GM12878 (cell line): ENCODE measurements around the gene SPAG16. TPM values are rescaled to one million over a fixed set of nuclear protein-coding genes. Genes with fewer than 3 reads are reported as not detected.
"Not testable (repeated sequence)": the region's sequence is repeated elsewhere in the genome, so short reads cannot be mapped to it uniquely, and the experiment has no call there.

Experiments
- ATAC-seq: fragments of 200-7000 bp; cut with Tn5 transposase; 3 replicates; pipeline ENCODE4 v1.9.1; 2020; ENCODE audit warnings: mild to moderate bottlenecking, moderate library complexity
- BruUV-seq: library from RNA; stranded (reverse); fragments of 400-500 nt; replicated peaks from 2 replicates; lab custom pipeline; 2021; lab: Mats Ljungman, UMichigan
- CTCF ChIA-PET: fragments of 300-600 bp; sonication (Branson Sonifier 250); formaldehyde crosslinking; extraction: SDS; loops from one replicate; lab custom pipeline; 2021; ENCODE audit warnings: inconsistent platforms; lab: Yijun Ruan, JAX
- POLR2A ChIA-PET: fragments of 350-600 bp; formaldehyde crosslinking; extraction: SDS; loops from one replicate; lab custom pipeline; 2021; ENCODE audit warnings: inconsistent platforms; lab: Charles Lee
- RAD21 ChIA-PET: fragments of 300-600 bp; sonication (Branson Sonifier 250); formaldehyde crosslinking; loops from one replicate; lab custom pipeline; 2023; ENCODE audit warnings: antibody characterized with exemption; ENCODE audit not compliant: unreplicated experiment; lab: Charles Lee
- SMC1A ChIA-PET: fragments of 300-600 bp; sonication (Branson Sonifier 250); formaldehyde crosslinking; loops from one replicate; lab custom pipeline; 2023; ENCODE audit not compliant: unreplicated experiment, uncharacterized antibody; lab: Charles Lee
- DNase-seq: peaks from one replicate; pipeline ENCODE4 v3.0.0-alpha.2; 2011; ENCODE audit warnings: low read depth, low spot score
- FAIRE-seq: peaks from 3 replicates; lab custom pipeline; 2011; peaks lifted over from hg19 to GRCh38; lab: Jason Lieb, UNC
- H2AFZ ChIP-seq: 2 replicates; pipeline ENCODE4 v1.6.0; 2011; ENCODE audit warnings: low read depth, low read length, control low read depth; ENCODE audit not compliant: control insufficient read depth
- H3K27ac ChIP-seq: 2 replicates; pipeline ENCODE4 v1.5.1; 2011; ENCODE audit warnings: control low read depth; ENCODE audit not compliant: control insufficient read depth, insufficient read depth
- H3K27me3 ChIP-seq, 2 experiments: replicated peaks in 1 of 2; 2 replicates each; pipeline versions ENCODE4 v1.6.0 to v1.6.1; 2011; ENCODE audit warnings: low read length in 1 of 2; ENCODE audit not compliant: control insufficient read depth in 2 of 2, insufficient read depth in 2 of 2
- H3K36me3 ChIP-seq, 2 experiments: 2 replicates each; pipeline ENCODE4 v1.5.1; 2011; ENCODE audit warnings: low read length in 1 of 2; ENCODE audit not compliant: control insufficient read depth in 2 of 2, insufficient read depth in 2 of 2
- H3K4me1 ChIP-seq: 2 replicates; pipeline ENCODE4 v1.6.1; 2011; ENCODE audit warnings: mild to moderate bottlenecking, low read length, moderate library complexity, mixed read lengths; ENCODE audit not compliant: control insufficient read depth, insufficient read depth
- H3K4me2 ChIP-seq: 2 replicates; pipeline ENCODE4 v1.6.0; 2011; ENCODE audit warnings: control low read depth; ENCODE audit not compliant: control insufficient read depth, insufficient read depth
- H3K4me3 ChIP-seq: fragments of 200-600 bp; sonication (generic); 2 replicates; pipeline ENCODE4 v1.5.1; 2016
- H3K79me2 ChIP-seq: 2 replicates; pipeline ENCODE4 v1.6.0; 2011; ENCODE audit warnings: low read length; ENCODE audit not compliant: control insufficient read depth, insufficient read depth
- H3K9ac ChIP-seq: 2 replicates; pipeline ENCODE4 v1.8.0; 2011; ENCODE audit warnings: low read length, control low read depth, mixed read lengths; ENCODE audit not compliant: control insufficient read depth, insufficient read depth
- H3K9me3 ChIP-seq: replicated peaks from 3 replicates; pipeline ENCODE4 v1.5.1; 2011; ENCODE audit warnings: mild to moderate bottlenecking, low read length; ENCODE audit not compliant: control insufficient read depth, insufficient read depth
- H4K20me1 ChIP-seq: 2 replicates; pipeline ENCODE4 v1.6.0; 2011; ENCODE audit not compliant: control insufficient read depth, insufficient read depth
- POLR2AphosphoS5 ChIP-seq: IDR thresholded peaks from 2 replicates; pipeline ENCODE4 v1.6.1; 2011; ENCODE audit warnings: mild to moderate bottlenecking, low read length, inconsistent platforms
- PRDM15 ChIP-seq: fragments of 450-650 bp; formaldehyde crosslinking; IDR thresholded peaks from 2 replicates; pipeline ENCODE4 v1.4.0; 2020; ENCODE audit warnings: mild to moderate bottlenecking, moderate library complexity
- RUNX3 ChIP-seq: IDR thresholded peaks from 2 replicates; pipeline ENCODE4 v1.6.1; 2012; ENCODE audit warnings: low read length, inconsistent platforms
- TARDBP ChIP-seq: IDR thresholded peaks from 2 replicates; pipeline ENCODE4 v1.6.1; 2016; ENCODE audit warnings: borderline replicate concordance
- ZNF24 ChIP-seq: fragments of 450-650 bp; IDR thresholded peaks from 2 replicates; pipeline ENCODE4 v1.6.1; 2017; ENCODE audit warnings: antibody characterized with exemption, mild to moderate bottlenecking
- WGBS: methylation state at CpG from one replicate; pipeline ENCODE4 v1.1.6; 2016; ENCODE audit warnings: low lambda C conversion rate; ENCODE audit not compliant: insufficient replicate concordance, insufficient coverage; ENCODE audit errors: missing lambda C conversion rate; 5-methylcytosine and 5-hydroxymethylcytosine counted together
- in situ Hi-C: fragments of 300-500 bp; cut with MboI; formaldehyde crosslinking; loops from 9 replicates; pipeline ENCODE4 v1.14.3; 2018; ENCODE audit warnings: mixed read lengths
- intact Hi-C: fragments of 100-400 bp; cut with micrococcal nuclease; formaldehyde crosslinking; loops from one replicate; pipeline ENCODE4 v1.14.2; 2022; ENCODE audit not compliant: unreplicated experiment
- polyA plus RNA-seq, 11 experiments: library from polyadenylated mRNA; depleted of rRNA in 4 of 11; unstranded in 6 of 11; stranded (reverse) in 5 of 11; fragments of >200 nt; fragmentation: Nextera tagmentation in 4 of 11; fragmentation: Illumina TruSeq in 1 of 11; extraction: Ambion mirVana in 4 of 11; extraction: Trizol in 1 of 11; gene quantifications; 1 replicate in 1 of 11; 2 replicates in 10 of 11; pipeline versions ENCODE4 v1.2.1 to v1.2.3, GENCODE V29; 2011 to 2016; ENCODE audit warnings: inconsistent platforms in 2 of 11, missing spikeins in 2 of 11, low read depth in 1 of 11
- total RNA-seq, 4 experiments: library from RNA; depleted of rRNA in 3 of 4; stranded (reverse); fragments of >200 nt in 3 of 4; fragmentation: Illumina TruSeq in 1 of 4; extraction: Trizol in 1 of 4; gene quantifications; 2 replicates each; pipeline versions ENCODE4 v1.2.1 to v1.2.3, GENCODE V29; 2013 to 2021
- TF ChIP-seq, protein P1 (sequence below): IDR thresholded peaks from 2 replicates; pipeline ENCODE4 v1.6.1; 2012; ENCODE audit warnings: improper control_type of control experiment, low read depth, low read length; ENCODE audit not compliant: insufficient replicate concordance

SPAG16 gene
- total and polyA plus RNA-seq, 10 of the 15 experiments (the other 5 are each of a cell fraction or from before 2014, with no cell fraction given) = 6.0 to 25.0 (median 15.2) TPM

- 0% methylated on average over 1 of the region's 1 CpG for WGBS
- no peak overlapping the region for H3K27ac ChIP-seq
- no peak for FAIRE-seq
- H3K9me3 ChIP-seq = no peaks in the 10 kb centered on the region; the same call in 2 of the 3 replicates
- POLR2A ChIA-PET = no interaction called here
- CTCF ChIA-PET = no interaction called here
- no peaks in the 10 kb centered on the region for H4K20me1 ChIP-seq
- RAD21 ChIA-PET = no interaction called here
- TF ChIP-seq PRDM15 (CRISPR knock-in tag) (no peak), RUNX3 (no peak), ZNF24 (no peak), TARDBP (no peak), POLR2AphosphoS5 (no peak)
- TF ChIP-seq, protein P1, sequence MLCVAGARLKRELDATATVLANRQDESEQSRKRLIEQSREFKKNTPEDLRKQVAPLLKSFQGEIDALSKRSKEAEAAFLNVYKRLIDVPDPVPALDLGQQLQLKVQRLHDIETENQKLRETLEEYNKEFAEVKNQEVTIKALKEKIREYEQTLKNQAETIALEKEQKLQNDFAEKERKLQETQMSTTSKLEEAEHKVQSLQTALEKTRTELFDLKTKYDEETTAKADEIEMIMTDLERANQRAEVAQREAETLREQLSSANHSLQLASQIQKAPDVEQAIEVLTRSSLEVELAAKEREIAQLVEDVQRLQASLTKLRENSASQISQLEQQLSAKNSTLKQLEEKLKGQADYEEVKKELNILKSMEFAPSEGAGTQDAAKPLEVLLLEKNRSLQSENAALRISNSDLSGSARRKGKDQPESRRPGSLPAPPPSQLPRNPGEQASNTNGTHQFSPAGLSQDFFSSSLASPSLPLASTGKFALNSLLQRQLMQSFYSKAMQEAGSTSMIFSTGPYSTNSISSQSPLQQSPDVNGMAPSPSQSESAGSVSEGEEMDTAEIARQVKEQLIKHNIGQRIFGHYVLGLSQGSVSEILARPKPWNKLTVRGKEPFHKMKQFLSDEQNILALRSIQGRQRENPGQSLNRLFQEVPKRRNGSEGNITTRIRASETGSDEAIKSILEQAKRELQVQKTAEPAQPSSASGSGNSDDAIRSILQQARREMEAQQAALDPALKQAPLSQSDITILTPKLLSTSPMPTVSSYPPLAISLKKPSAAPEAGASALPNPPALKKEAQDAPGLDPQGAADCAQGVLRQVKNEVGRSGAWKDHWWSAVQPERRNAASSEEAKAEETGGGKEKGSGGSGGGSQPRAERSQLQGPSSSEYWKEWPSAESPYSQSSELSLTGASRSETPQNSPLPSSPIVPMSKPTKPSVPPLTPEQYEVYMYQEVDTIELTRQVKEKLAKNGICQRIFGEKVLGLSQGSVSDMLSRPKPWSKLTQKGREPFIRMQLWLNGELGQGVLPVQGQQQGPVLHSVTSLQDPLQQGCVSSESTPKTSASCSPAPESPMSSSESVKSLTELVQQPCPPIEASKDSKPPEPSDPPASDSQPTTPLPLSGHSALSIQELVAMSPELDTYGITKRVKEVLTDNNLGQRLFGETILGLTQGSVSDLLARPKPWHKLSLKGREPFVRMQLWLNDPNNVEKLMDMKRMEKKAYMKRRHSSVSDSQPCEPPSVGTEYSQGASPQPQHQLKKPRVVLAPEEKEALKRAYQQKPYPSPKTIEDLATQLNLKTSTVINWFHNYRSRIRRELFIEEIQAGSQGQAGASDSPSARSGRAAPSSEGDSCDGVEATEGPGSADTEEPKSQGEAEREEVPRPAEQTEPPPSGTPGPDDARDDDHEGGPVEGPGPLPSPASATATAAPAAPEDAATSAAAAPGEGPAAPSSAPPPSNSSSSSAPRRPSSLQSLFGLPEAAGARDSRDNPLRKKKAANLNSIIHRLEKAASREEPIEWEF = no peak
- no peaks in the 10 kb centered on the region for H3K4me1 ChIP-seq
- intact Hi-C loops = no loop called here
- H3K4me3 ChIP-seq = no peak overlapping the region
- H3K9ac ChIP-seq = no peak overlapping the region
- ATAC-seq = no peak
- no peaks in the 10 kb centered on the region for H3K36me3 ChIP-seq
- SMC1A ChIA-PET = interaction anchor here (0.7 kb wide), 1 partner anchor 55 kb away, joined by 3 read pairs; no protein-coding TSS in a partner anchor
- H3K4me2 ChIP-seq = no peak overlapping the region
- no peak for DNase-seq
- no peaks in the 10 kb centered on the region for H3K79me2 ChIP-seq
- in situ Hi-C loops = no loop called here
- H2AFZ ChIP-seq = no peak overlapping the region
- no TSS peak for BruUV-seq
- no peaks in the 10 kb centered on the region for H3K27me3 ChIP-seq
These were observed 9.0 kb upstream of the SPAG16 start for GRCh38 chr2:213275265-213275664.

- H3K4me2 ChIP-seq, RAD21 ChIA-PET, H3K4me3 ChIP-seq, H3K27me3 ChIP-seq, SMC1A ChIA-PET, H4K20me1 ChIP-seq, DNase-seq, BruUV-seq, H3K36me3 ChIP-seq, H3K9ac ChIP-seq, in situ Hi-C loops, H3K9me3 ChIP-seq, FAIRE-seq, ATAC-seq, H3K4me1 ChIP-seq, POLR2A ChIA-PET, CTCF ChIA-PET, H2AFZ ChIP-seq, intact Hi-C loops, H3K79me2 ChIP-seq, H3K27ac ChIP-seq: not testable (repeated sequence)
- WGBS = 31% methylated on average over 2 of the region's 2 CpGs
These were observed 7.1 kb upstream of the SPAG16 start for GRCh38 chr2:213277134-213277533.
